Measurements from ENCODE around the gene NID2.

The NID2 gene

GRCh38 chr14:51999084-51999483 lies 69.8 kb downstream of the NID2 start:
- DNase-seq: no peak

GRCh38 chr14:51998348-51998747 lies 70.5 kb downstream of the NID2 start:
- no peak for DNase-seq

GRCh38 chr14:51996148-51996746 lies 72.6 kb downstream of the NID2 start:
- peak; percentile 59 for DNase-seq

- no peak for DNase-seq
Observed at GRCh38 chr14:51993285-51993920, 75.5 kb downstream of the NID2 start.

- DNase-seq: no peak
Observed at GRCh38 chr14:51990488-51990887, 78.4 kb downstream of the NID2 start.

- DNase-seq: peak; percentile 93
Observed at GRCh38 chr14:51989293-51990234, 79.3 kb downstream of the NID2 start, which contains the start of gene RTRAF. Gene RTRAF (plus strand): TSS chr14:51989546. CDS start chr14:51989640, 94 bp downstream.

- no peak for DNase-seq
Observed at GRCh38 chr14:51988221-51988620, 80.6 kb downstream of the NID2 start.

GRCh38 chr14:51981218-51981854 lies 87.5 kb downstream of the NID2 start:
- DNase-seq: no peak

GRCh38 chr14:51979088-51979709 lies 89.7 kb downstream of the NID2 start:
- peak; percentile 81 for DNase-seq

- DNase-seq: no peak
Observed at GRCh38 chr14:51978681-51979085, 90.2 kb downstream of the NID2 start.

- DNase-seq: no peak
Observed at GRCh38 chr14:51977075-51977474, 91.8 kb downstream of the NID2 start.

GRCh38 chr14:51972566-51972965 lies 96.3 kb downstream of the NID2 start:
- DNase-seq: no peak

GRCh38 chr14:51969852-51970540 lies 98.9 kb downstream of the NID2 start:
- no peak for DNase-seq

- DNase-seq: no peak
Observed at GRCh38 chr14:51967521-51967920, 101.3 kb downstream of the NID2 start.

GRCh38 chr14:51963286-51963685 lies 105.6 kb downstream of the NID2 start:
- no peak for DNase-seq

- DNase-seq: no peak
Observed at GRCh38 chr14:51962711-51963110, 106.1 kb downstream of the NID2 start.

GRCh38 chr14:51960866-51961265 lies 108.0 kb downstream of the NID2 start:
- no peak for DNase-seq

GRCh38 chr14:51959928-51960327 lies 108.9 kb downstream of the NID2 start:
- no peak for DNase-seq

- DNase-seq: no peak
Observed at GRCh38 chr14:51957950-51958349, 110.9 kb downstream of the NID2 start.
